ENCODE results near the gene TMEM8B. TPM values are rescaled to one million over a fixed set of nuclear protein-coding genes. Genes with fewer than 3 reads are reported as not detected.
A peak's percentile ranks its signal among the peaks of the same experiment; 100 is the strongest.

TMEM8B gene
- total RNA-seq, 1 experiment from 2014 or later: 9.3 TPM

DNA sequence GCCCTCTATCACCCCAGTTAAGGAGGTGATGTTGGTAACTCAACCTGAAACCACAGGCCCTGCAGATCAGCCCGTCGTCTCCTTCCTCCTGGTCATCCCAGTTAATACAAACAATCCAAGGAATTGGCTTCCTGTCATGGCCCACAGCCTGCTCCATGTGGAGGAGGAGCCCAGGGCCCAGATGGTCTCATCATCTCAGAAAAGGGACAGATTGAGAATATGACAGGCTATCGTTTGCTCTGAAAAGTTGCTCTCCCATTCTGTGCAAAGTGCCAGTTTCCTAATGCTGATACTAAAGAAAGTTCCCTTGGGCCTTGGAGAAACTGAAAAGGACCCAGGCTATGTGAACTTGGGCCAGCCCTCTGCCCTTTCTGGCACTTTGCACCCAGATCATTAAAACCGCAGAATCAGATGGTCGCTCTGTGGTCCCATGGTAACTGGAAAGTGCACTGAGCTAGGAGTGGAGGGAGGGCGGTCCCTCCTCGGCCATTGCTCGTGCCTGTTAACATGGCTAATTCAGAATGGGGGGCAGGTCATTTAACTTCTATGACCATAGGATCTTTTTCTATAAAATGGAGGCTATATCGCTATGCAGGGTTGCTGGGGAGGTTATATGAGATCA is 79.6 kb downstream of the TMEM8B start:
- H3K9ac ChIP-seq (ENCODE audit: extremely low read depth, insufficient read length, low read length): no peak overlapping the region
- no peak overlapping the region; the same call in 1 of the 2 replicates for H3K14ac ChIP-seq (ENCODE audit: insufficient read depth, low read length)
- H3K27ac Mint-ChIP-seq: peak overlapping the region in 2 of 3 experiments; percentile 40 to 95; a peak in 2 of 7 replicates
- no peaks in the 10 kb centered on the region for H3K36me3 Mint-ChIP-seq (ENCODE audit: insufficient read depth in 1 of 3, low read depth in 3 of 3)
- no peak overlapping the region for H3K23ac ChIP-seq (ENCODE audit: insufficient read length, low read depth, low read length)
- H3K9me3 Mint-ChIP-seq: no peaks in the 10 kb centered on the region
- H2AFZ ChIP-seq (ENCODE audit: low read length): no peak overlapping the region
- no peak overlapping the region for H3K18ac ChIP-seq (ENCODE audit: insufficient read length, low read depth, low read length)
- H3K4me1 ChIP-seq (ENCODE audit: insufficient read depth, low read length): peaks cover 9% of the 10 kb centered on the region; the same call in 1 of the 2 replicates
- H3K56ac ChIP-seq (ENCODE audit: insufficient read length, low read depth, low read length): no peak overlapping the region
- H4K5ac ChIP-seq (ENCODE audit: insufficient read length, low read depth, low read length): no peak overlapping the region
- no CpG with 5 or more reads among the region's 9 CpGs for WGBS (ENCODE audit: extremely low coverage, insufficient read length, low lambda C conversion rate)
- no peaks in the 10 kb centered on the region for H3K27me3 ChIP-seq (ENCODE audit: insufficient read depth, low read length)
- TF ChIP-seq, protein P1, sequence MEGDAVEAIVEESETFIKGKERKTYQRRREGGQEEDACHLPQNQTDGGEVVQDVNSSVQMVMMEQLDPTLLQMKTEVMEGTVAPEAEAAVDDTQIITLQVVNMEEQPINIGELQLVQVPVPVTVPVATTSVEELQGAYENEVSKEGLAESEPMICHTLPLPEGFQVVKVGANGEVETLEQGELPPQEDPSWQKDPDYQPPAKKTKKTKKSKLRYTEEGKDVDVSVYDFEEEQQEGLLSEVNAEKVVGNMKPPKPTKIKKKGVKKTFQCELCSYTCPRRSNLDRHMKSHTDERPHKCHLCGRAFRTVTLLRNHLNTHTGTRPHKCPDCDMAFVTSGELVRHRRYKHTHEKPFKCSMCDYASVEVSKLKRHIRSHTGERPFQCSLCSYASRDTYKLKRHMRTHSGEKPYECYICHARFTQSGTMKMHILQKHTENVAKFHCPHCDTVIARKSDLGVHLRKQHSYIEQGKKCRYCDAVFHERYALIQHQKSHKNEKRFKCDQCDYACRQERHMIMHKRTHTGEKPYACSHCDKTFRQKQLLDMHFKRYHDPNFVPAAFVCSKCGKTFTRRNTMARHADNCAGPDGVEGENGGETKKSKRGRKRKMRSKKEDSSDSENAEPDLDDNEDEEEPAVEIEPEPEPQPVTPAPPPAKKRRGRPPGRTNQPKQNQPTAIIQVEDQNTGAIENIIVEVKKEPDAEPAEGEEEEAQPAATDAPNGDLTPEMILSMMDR (conservative IDR thresholded peaks at IDR 0.05): no peak
- H3T11ph ChIP-seq (ENCODE audit: low read length): no peak overlapping the region
- no peak overlapping the region for H2AK5ac ChIP-seq (ENCODE audit: insufficient read length, low read length)
- DNase-seq: no peak
- no peaks in the 10 kb centered on the region for H4K20me1 ChIP-seq (ENCODE audit: control insufficient read depth, insufficient read depth, insufficient read length)
- no peak overlapping the region for H2BK20ac ChIP-seq (ENCODE audit: low read depth, low read length, poor library complexity, severe bottlenecking)
- no peak overlapping the region for H3K27ac ChIP-seq (ENCODE audit: insufficient read length, low read depth, low read length)
- no peaks in the 10 kb centered on the region for H3K9me3 ChIP-seq (ENCODE audit: control insufficient read depth, low read depth, low read length)
- H3K4me2 ChIP-seq (ENCODE audit: insufficient read depth, insufficient read length, low read length): peak overlapping the region; percentile 14
- H3K79me2 ChIP-seq (ENCODE audit: insufficient read depth, low read length): no peaks in the 10 kb centered on the region
- no peak overlapping the region for H4K8ac ChIP-seq (replicated peaks; ENCODE audit: insufficient read length, low read depth, low read length)
- H3K4ac ChIP-seq (ENCODE audit: low read depth, low read length): no peak overlapping the region
- no peak overlapping the region for H2BK12ac ChIP-seq (ENCODE audit: insufficient read length, low read depth, low read length)
- H3K79me1 ChIP-seq (ENCODE audit: insufficient read depth, low read depth, low read length, poor library complexity, severe bottlenecking): no peaks in the 10 kb centered on the region
- H3K27me3 Mint-ChIP-seq (ENCODE audit: low read depth): peaks cover 4% of the 10 kb centered on the region
- no peaks in the 10 kb centered on the region for H3K23me2 ChIP-seq (ENCODE audit: insufficient read length, low read depth, low read length, poor library complexity, severe bottlenecking)
- H3K4me3 Mint-ChIP-seq: peak overlapping the region in 1 of 2 experiments; percentile 32; a peak in 1 of 5 replicates
- peaks cover 41 to 45% of the 10 kb centered on the region in 2 experiments for H3K4me1 Mint-ChIP-seq
- H2BK15ac ChIP-seq (ENCODE audit: low read depth, low read length): no peak overlapping the region
- no peak overlapping the region for H4K91ac ChIP-seq (ENCODE audit: insufficient read length, low read depth, low read length)
- no peak overlapping the region for H2BK5ac ChIP-seq (ENCODE audit: insufficient read length, low read length)
- no peak overlapping the region for H2BK120ac ChIP-seq (ENCODE audit: low read depth, low read length, poor library complexity, severe bottlenecking)
